ENCODE data around the gene CDKN3.

Gene CDKN3

DNA sequence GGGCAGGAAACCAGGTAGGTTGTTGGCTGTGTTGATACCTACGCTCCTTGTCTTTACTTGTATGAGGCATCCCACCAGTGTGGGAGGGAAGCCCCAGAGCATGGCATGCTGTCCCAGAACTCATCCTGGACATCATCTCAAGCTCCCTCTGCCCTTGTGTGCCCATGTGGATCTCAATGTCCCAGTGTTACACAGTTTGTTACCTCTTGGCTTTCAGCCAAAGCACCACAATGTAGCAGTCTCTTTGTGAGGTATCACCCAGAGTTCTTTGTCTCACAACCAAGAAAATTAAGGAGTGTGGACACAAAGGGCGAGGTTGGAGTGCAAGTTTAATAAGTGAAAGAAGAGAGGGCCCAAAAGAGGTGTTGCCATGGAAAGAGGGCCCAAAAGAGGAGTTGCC lies 43.1 kb upstream of the CDKN3 start:
- Histone ChIP-seq H3K4me3 (no peak overlapping the region), H3K27ac (no peak overlapping the region), H3K9ac (ENCODE audit: insufficient read length) (no peak overlapping the region), H3K9me3 (ENCODE audit: low read depth, low read length) (no peaks in the 10 kb centered on the region), H3K36me3 (ENCODE audit: insufficient read depth, low read length) (no peaks in the 10 kb centered on the region)
- no peak for TF ChIP-seq POLR2AphosphoS5 (IDR thresholded peaks at IDR 0.05; ENCODE audit: borderline replicate concordance, low read depth, low read length)
- DNase-seq (ENCODE audit: low read depth, low spot score), result no peak

DNA sequence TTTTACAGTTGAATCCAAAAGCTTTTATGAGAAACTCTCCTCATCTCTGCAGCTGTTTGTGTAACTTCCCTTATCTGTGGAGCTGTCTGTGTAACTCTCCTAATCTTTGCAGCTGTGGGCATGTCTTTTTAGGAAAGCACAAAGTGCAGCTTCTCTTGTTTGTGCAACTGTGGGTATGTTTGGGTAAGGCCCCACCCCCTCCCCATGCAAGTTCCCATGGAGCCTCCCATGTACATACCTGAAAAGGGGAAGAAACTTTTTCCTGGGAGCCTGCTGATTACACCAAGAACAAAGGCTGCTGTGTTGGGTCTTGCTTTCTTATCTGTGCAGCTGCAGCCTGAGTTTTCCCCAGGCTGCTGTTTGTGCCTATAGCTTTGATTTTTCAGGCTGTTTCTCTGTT lies 42.7 kb upstream of the CDKN3 start:
- Histone ChIP-seq H3K9ac (ENCODE audit: insufficient read length) (no peak overlapping the region), H3K4me3 (no peak overlapping the region), H3K9me3 (ENCODE audit: low read depth, low read length) (no peaks in the 10 kb centered on the region), H3K27ac (no peak overlapping the region), H3K36me3 (ENCODE audit: insufficient read depth, low read length) (no peaks in the 10 kb centered on the region)
- no peak for TF ChIP-seq FOXP2 (optimal IDR thresholded peaks at IDR 0.05; ENCODE audit: control extremely low read depth, extremely low read length, insufficient read depth)
- TF ChIP-seq POLR2AphosphoS5 (IDR thresholded peaks at IDR 0.05; ENCODE audit: borderline replicate concordance, low read depth, low read length), result no peak
- TF ChIP-seq EZH2 (IDR thresholded peaks at IDR 0.05), result no peak
- DNase-seq (ENCODE audit: low read depth, low spot score), result no peak

DNA sequence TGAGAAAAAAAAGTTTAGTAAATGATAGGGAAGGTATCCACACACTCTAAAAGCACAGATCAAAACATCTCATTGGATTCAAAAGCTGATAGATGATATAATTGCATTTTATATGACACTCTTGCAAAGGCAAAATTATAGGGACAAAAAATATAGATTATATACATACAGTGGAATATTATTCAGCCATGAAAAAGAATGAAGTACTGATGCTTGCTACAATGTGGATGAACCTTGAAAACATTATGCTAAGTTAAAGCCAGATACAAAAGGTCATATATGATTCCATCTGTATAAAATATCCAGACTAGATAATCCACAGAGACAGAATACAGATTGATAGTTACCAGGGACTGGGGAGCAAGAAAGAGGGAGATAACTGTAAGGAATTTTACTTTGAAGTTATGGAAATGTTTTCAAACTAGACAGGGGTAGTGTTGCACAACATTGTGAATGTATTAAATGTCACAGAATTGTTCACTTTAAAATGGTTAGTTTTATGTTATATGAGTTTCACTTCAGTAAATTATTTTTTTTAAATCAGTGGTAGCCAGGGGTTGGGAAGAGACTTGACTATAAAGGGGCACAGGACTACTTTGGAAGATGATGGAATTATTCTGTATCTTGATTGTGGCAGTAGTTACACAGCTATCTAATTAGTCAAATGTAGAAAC lies 41.7 kb upstream of the CDKN3 start:
- Histone ChIP-seq H3K27ac (no peak overlapping the region), H3K36me3 (ENCODE audit: insufficient read depth, low read length) (no peaks in the 10 kb centered on the region), H3K9me3 (ENCODE audit: low read depth, low read length) (no peaks in the 10 kb centered on the region), H3K4me3 (no peak overlapping the region), H3K9ac (ENCODE audit: insufficient read length) (no peak overlapping the region)
- no peak for DNase-seq (ENCODE audit: low read depth, low spot score)
- TF ChIP-seq POLR2AphosphoS5 (IDR thresholded peaks at IDR 0.05; ENCODE audit: borderline replicate concordance, low read depth, low read length) (no peak), FOXP2 (optimal IDR thresholded peaks at IDR 0.05; ENCODE audit: control extremely low read depth, extremely low read length, insufficient read depth) (no peak), EZH2 (IDR thresholded peaks at IDR 0.05) (no peak)

GRCh38 chr14:54355698-54356097 lies 41.1 kb upstream of the CDKN3 start:
- DNase-seq (ENCODE audit: low read depth, low spot score), result no peak
- Histone ChIP-seq H3K9me3 (ENCODE audit: low read depth, low read length) (no peaks in the 10 kb centered on the region), H3K36me3 (ENCODE audit: insufficient read depth, low read length) (no peaks in the 10 kb centered on the region), H3K9ac (ENCODE audit: insufficient read length) (no peak overlapping the region), H3K27ac (no peak overlapping the region), H3K4me3 (no peak overlapping the region)
- TF ChIP-seq POLR2AphosphoS5 (IDR thresholded peaks at IDR 0.05; ENCODE audit: borderline replicate concordance, low read depth, low read length) (no peak), EZH2 (IDR thresholded peaks at IDR 0.05) (no peak), FOXP2 (optimal IDR thresholded peaks at IDR 0.05; ENCODE audit: control extremely low read depth, extremely low read length, insufficient read depth) (no peak)

DNA sequence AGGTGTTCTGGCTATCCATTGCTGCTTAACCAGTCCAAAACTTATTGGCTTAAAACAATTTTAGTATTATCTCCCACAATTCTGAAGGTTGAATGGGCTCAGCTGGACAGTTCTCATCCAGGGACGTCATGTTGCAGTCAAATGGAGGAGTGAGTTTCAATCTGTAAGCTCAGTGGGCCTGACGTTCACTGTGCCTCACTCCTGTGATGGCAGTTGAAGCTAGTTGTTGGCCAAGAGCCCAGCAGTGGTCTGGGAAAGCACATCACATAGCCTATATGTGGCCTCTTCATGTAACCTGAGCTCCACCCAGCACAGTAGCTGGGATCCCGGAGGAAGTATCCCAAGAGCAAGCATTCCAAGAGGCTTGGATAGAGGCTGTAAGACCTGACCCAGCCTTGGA lies 40.6 kb upstream of the CDKN3 start:
- Histone ChIP-seq H3K27ac (no peak overlapping the region), H3K4me3 (no peak overlapping the region), H3K36me3 (ENCODE audit: insufficient read depth, low read length) (no peaks in the 10 kb centered on the region), H3K9ac (ENCODE audit: insufficient read length) (no peak overlapping the region), H3K9me3 (ENCODE audit: low read depth, low read length) (no peaks in the 10 kb centered on the region)
- no peak for TF ChIP-seq FOXP2 (optimal IDR thresholded peaks at IDR 0.05; ENCODE audit: control extremely low read depth, extremely low read length, insufficient read depth)
- TF ChIP-seq POLR2AphosphoS5 (IDR thresholded peaks at IDR 0.05; ENCODE audit: borderline replicate concordance, low read depth, low read length), result no peak
- no peak for TF ChIP-seq EZH2 (IDR thresholded peaks at IDR 0.05)
- DNase-seq (ENCODE audit: low read depth, low spot score), result no peak

DNA sequence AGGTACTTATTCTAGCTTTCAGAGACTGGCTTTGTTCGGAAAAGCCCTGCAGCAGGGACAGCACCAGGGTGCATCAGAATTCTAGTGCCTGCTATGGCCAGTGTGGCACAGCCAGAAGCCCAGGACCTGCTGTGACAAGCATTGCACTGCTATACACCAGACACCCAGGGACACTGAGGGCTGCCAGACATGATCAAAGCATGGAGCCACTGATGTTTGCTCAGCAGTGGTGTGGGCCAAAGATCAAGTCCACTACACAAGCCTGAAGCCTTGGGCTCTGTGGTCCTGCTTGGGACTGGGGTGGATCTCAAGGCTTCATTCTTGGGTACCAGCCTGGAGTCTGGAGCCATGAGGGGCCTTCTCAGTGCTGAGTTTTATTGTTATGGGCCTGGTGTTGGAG lies 36.1 kb upstream of the CDKN3 start:
- no peak for TF ChIP-seq POLR2AphosphoS5 (IDR thresholded peaks at IDR 0.05; ENCODE audit: borderline replicate concordance, low read depth, low read length)
- TF ChIP-seq EZH2 (IDR thresholded peaks at IDR 0.05), result no peak
- no peak for TF ChIP-seq FOXP2 (optimal IDR thresholded peaks at IDR 0.05; ENCODE audit: control extremely low read depth, extremely low read length, insufficient read depth)
- Histone ChIP-seq H3K4me3 (no peak overlapping the region), H3K27ac (no peak overlapping the region)

GRCh38 chr14:54362089-54362504 lies 34.7 kb upstream of the CDKN3 start:
- no peaks in the 10 kb centered on the region for H3K9me3 ChIP-seq (ENCODE audit: low read depth, low read length)
- H3K4me3 ChIP-seq, result no peak overlapping the region
- TF ChIP-seq FOXP2 (optimal IDR thresholded peaks at IDR 0.05; ENCODE audit: control extremely low read depth, extremely low read length, insufficient read depth) (no peak), EZH2 (IDR thresholded peaks at IDR 0.05) (no peak), POLR2AphosphoS5 (IDR thresholded peaks at IDR 0.05; ENCODE audit: borderline replicate concordance, low read depth, low read length) (no peak)
- H3K9ac ChIP-seq (ENCODE audit: insufficient read length), result no peak overlapping the region
- no peaks in the 10 kb centered on the region for H3K36me3 ChIP-seq (ENCODE audit: insufficient read depth, low read length)
- no peak overlapping the region for H3K27ac ChIP-seq
- DNase-seq (ENCODE audit: low read depth, low spot score), result no peak

More for the DNA sequence above, 36.1 kb upstream of the CDKN3 start:
- Histone ChIP-seq H3K9me3 (ENCODE audit: low read depth, low read length) (no peaks in the 10 kb centered on the region), H3K36me3 (ENCODE audit: insufficient read depth, low read length) (no peaks in the 10 kb centered on the region), H3K9ac (ENCODE audit: insufficient read length) (no peak overlapping the region)
- DNase-seq (ENCODE audit: low read depth, low spot score), result no peak

GRCh38 chr14:54362759-54363437 lies 33.9 kb upstream of the CDKN3 start:
- Histone ChIP-seq H3K9ac (ENCODE audit: insufficient read length) (no peak overlapping the region), H3K9me3 (ENCODE audit: low read depth, low read length) (no peaks in the 10 kb centered on the region), H3K36me3 (ENCODE audit: insufficient read depth, low read length) (no peaks in the 10 kb centered on the region), H3K27ac (no peak overlapping the region), H3K4me3 (no peak overlapping the region)
- DNase-seq (ENCODE audit: low read depth, low spot score), result no peak
- no peak for TF ChIP-seq EZH2 (IDR thresholded peaks at IDR 0.05)

Measured in SK-N-MC (cell line).